ENCODE results near the gene OSER1.

GRCh38 chr20:44187772-44188709 lies 22.5 kb downstream of the OSER1 start:
- TF ChIP-seq CTCF (IDR thresholded peaks at IDR 0.05) (no peak), POLR2A (IDR thresholded peaks at IDR 0.05; ENCODE audit: low read depth) (no peak), POLR2AphosphoS5 (IDR thresholded peaks at IDR 0.05) (no peak)

Measured in esophagus muscularis mucosa (tissue), 3 donors.